Activated CD8-positive, alpha-beta memory T cell treated with anti-CD3 and anti-CD28 coated beads for 48 hours (primary cell): ENCODE measurements around the gene SOST.

ENCODE experiments used
- DNase-seq, 3 experiments: peaks; one replicate each; pipeline ENCODE4 v3.0.0-alpha.2; 2020; ENCODE audit warnings: low read depth in 2 of 3, low spot score in 2 of 3

The SOST gene

GRCh38 chr17:43710101-43710500, 48.5 kb downstream of the SOST start:
- DNase-seq = no peak

GRCh38 chr17:43709210-43709609, 49.4 kb downstream of the SOST start:
- no peak for DNase-seq

GRCh38 chr17:43707184-43707583, 51.4 kb downstream of the SOST start:
- no peak for DNase-seq

- DNase-seq = no peak
Measured at GRCh38 chr17:43706235-43706634, 52.4 kb downstream of the SOST start.
